GM21723 (cell line): Measurements from ENCODE around the gene ZNF750.

Experiments used
- ATAC-seq: cut with Tn5 transposase; IDR thresholded peaks from one replicate; pipeline ENCODE4 v1.9.1; 2021; ENCODE audit warnings: mild to moderate bottlenecking, moderate library complexity; ENCODE audit not compliant: unreplicated experiment

The ZNF750 gene

GRCh38 chr17:82836823-82837357 lies 2.9 kb downstream of the ZNF750 start:
- ATAC-seq: no peak

GRCh38 chr17:82835766-82836512 lies 3.9 kb downstream of the ZNF750 start:
- ATAC-seq: no peak

GRCh38 chr17:82835122-82835521 lies 4.7 kb downstream of the ZNF750 start:
- no peak for ATAC-seq

DNA sequence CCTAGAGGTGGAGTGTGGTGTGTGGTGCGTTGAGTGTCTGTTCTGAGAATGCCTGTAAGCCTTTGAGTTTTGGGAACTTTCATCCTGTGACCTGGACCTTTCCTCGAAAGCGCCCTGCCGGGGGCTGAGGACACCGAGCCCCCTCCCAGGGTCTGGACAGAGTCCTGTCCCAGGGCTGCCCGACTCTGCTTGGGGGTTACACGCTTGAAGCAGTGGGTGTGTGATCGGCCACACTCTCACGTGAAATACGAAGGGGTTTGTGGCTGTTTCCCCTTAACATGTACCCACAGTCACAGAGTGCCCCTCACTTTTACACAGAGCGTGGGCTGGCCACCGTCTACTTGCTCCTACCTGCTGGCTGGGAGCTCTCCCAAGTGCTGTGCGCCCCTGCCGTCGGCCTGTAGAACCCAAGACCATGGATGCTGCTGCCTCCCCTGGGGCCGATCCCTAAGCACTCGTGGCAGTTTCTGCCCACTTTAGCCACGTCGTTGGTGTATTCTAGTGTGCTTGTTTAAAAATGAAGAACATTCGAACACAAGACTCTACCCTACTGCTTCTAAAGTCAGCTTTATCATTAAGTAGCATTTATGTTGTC lies 6.8 kb downstream of the ZNF750 start:
- ATAC-seq: no peak

DNA sequence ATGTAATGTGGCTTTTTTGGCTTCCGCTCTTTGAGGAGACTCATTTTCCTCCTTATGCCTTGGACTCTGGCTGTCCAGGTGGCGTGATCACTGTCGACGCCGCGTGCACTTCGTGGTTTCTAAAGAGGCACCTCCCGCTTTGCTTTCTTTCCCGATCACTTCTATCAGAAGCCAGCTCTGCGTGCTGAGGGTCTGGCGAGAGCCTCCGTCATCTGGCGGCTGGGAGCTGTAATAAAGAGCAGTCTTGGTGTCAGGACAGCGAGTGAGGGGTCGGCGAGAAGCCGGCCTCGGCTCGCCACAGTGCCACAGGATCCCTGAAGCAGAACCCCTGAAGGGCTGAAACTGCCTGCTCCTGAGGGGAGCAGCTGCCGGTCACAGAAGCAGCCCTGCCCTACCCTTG lies 7.4 kb downstream of the ZNF750 start:
- no peak for ATAC-seq

GRCh38 chr17:82831818-82832200 lies 8.0 kb downstream of the ZNF750 start:
- no peak for ATAC-seq

DNA sequence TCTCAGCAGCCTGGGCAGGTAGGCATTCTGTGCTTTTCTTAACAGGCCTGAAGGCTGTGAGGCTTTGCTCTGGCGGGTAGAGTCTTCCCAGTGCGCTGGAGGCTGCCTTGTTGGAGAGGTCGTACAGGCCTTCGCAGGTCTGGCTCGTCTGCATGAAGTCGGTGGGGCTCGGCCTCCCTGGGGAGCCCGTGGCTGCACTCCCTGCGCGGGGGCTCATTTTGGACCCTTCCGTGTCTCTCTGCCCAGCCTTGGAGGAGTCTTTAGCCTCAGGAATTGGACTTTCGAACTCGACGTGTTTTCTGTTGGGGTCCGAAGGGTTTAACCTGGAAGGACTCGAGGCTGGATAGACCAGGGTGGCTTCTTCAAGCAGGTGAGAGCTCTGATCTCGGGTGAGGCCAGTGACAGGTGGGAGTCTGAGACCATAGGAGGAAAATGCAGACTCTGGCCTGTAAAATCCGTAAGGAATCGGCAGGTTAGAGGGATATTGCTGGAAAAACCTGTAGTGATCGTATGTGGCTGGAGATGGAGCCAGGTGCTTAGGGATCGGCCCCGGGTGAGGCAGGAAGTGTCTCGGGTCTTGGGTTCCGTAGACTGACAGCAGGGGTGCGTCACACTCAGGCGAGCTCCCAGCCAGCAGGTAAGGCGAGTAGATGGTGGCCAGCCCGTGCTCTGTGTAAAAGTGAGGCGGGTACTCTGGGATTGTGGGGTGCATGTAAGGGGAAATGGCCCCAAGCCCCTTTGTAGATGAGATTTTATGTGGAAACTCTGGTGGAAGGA lies 8.6 kb downstream of the ZNF750 start:
- ATAC-seq: no peak

GRCh38 chr17:82830249-82830661 lies 9.6 kb downstream of the ZNF750 start:
- no peak for ATAC-seq

- ATAC-seq: no peak
Observed at GRCh38 chr17:82828875-82829487, 10.8 kb downstream of the ZNF750 start.

DNA sequence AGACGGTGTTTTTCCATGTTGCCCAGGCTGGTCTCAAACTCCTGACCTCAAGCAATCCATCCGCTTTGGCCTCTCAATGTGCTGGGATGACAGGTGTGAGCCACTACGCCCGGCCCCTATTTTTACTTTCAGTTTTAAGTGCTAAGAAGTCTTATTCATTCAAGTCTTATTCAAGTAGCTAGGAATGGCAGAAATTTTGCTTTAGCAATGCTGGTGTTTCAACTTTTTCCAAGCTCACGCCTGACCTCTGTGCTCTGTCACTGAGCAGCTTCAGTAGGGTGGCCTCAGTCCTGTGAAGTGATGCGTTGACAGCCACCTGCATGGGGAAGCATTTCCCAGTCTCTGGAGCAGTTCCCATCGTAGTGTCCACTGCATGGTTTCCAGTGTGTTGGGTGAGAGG lies 12.9 kb downstream of the ZNF750 start:
- ATAC-seq: no peak

- ATAC-seq: no peak
Observed at GRCh38 chr17:82826211-82826610, 13.6 kb downstream of the ZNF750 start.

DNA sequence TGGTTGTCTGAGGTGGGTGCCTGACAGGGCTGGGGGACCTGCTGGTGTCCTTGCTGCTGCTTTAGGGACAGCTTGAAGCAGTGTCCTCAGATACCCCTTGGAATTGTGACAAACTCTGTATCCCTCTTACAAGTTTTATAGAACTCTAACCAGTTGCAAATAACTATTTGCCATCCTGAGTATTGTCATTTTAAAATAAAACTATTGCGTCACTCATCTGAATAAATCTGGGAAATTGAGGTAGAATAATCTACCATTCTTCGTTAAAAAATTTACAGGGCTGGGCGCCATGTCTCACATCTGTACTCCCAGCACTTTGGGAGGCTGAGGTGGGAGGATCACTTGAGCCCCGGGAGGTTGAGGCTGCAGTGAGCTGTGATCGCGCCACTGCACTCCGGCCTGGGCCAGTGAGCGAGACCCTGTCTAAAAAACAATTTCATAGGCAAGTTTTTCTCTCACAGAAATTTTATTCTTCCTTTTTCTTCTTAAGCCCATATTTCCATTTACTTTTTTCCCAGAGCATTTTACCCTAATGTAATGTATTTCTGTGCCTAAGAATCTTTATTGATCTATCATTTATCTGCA lies 14.2 kb downstream of the ZNF750 start:
- no peak for ATAC-seq

DNA sequence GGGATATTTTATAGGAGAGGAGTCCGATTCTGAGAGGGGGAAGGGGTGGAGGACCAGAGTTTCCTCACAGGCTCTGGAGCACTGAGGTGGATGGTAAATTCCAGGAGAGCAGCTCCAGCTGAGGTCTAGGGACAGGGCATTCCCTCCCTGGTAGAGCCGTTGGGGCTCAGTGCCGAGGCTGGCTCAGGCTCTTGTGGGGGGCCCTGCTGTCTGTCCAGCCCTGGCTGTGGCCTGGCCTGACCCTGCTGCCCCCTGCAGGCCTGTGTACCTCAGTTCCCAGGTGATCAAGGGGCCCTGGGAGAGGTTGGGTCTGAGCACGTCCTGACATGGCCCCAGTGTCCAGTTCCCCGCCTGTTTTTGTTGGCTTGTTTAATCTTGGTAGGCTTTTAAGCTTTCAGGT lies 16.8 kb downstream of the ZNF750 start:
- ATAC-seq: no peak

DNA sequence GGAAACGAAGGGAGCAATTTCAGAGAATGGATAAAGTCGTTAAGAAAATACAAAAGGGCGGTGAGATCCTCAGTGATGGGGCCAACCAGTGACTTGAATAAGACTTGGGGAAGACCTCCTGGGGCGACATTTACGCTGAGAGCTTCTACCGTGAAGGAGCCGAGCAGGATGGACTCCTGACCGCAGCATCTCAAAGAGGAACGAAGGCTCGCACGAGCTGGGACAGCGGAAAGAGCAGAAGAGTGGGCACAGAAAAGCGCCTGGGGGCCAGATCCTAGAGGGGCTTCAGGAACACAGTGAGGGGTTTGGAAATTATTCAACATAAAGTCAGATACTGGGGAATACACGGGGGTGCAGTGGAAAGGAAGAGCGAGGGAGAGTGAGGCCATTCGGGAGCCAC lies 17.5 kb downstream of the ZNF750 start:
- no peak for ATAC-seq

- no peak for ATAC-seq
Observed at GRCh38 chr17:82821554-82821953, 18.3 kb downstream of the ZNF750 start.

DNA sequence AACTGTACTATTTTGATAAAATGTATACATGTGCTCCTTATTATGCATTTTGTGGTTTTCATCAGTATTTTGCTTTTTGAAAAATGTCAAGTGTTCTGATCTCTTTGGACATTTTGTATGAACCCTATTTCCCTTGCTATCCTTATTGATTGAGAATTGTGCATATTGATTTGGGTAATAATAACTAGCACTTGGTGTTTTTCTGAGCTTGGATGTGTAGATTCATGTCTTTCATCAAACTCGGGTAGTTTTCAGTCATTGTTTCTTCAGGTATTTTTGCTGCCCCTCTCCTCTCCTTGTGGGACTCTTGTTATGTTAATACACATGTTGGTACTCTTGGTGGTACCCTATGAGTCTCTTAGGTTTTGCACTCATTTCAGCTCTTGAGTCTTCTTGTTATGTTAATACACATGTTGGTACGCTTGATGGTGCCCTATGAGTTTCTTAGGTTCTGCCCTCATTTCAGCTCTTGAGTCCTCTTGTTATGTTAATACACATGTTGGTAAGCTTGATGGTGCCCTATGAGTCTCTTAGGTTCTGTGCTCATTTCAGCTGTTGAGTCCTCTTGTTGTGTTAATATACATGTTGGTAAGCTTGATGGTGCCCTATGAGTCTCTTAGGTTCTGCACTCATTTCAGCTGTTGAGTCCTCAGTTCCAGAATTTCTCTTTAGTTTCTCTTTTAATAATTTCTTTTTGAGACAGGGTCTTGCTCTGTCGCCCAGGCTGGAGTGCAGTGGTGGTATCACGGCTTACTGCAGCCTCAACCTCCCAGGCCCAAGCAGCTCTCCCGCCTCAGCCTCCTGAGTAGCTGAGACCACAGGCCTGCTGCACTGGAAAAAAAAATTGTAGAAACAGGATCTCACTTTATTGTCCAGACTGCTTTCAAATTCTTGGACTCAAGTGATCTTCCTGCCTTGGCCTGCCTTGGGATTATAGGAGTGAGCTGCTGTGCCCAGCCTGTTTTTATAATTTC lies 19.3 kb downstream of the ZNF750 start:
- no peak for ATAC-seq

- ATAC-seq: no peak
Observed at GRCh38 chr17:82817947-82818346, 21.9 kb downstream of the ZNF750 start.

DNA sequence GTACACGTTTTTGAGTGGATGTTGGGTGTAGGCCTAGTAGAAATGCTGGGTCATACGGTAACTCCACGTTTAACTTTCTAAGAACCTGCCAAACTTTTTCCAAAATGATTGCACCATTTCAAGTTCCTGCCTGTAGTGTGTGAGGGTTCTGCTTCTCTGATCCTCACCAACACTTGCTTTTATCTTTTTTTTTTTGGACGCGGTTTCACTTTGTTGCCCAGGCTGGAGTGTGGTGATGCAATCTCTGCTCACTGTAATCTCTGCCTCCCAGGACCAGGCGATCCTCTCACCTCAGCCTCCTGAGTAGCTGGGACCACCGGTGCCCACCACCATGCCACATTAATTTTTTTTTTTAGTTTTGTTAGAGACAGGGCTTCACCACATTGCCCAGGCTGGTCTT lies 23.5 kb downstream of the ZNF750 start:
- ATAC-seq: no peak

DNA sequence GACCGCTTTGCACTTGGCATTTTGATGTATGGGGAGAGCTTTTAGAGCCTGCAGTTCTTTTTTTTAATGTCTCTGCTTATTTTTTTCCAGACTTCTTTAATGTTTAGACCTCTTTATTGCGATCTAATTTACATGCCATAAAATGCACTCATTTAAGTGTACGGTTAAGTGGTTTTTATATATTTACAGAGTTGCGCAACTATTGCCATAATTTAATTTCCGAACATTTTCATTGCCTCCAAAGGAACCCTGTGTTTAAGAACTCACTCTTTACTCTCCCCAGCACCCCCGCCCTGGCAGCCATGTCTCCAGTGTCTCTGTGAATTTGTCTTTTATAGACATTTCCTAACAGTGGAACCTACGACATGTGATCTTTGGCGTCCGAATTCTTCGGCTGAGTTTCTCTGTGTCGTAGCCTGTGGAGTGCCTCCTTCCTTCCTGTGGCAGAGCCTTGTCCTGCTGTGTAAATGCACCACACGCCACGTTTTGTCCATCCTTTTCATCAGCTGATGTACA lies 24.0 kb downstream of the ZNF750 start:
- ATAC-seq: no peak

DNA sequence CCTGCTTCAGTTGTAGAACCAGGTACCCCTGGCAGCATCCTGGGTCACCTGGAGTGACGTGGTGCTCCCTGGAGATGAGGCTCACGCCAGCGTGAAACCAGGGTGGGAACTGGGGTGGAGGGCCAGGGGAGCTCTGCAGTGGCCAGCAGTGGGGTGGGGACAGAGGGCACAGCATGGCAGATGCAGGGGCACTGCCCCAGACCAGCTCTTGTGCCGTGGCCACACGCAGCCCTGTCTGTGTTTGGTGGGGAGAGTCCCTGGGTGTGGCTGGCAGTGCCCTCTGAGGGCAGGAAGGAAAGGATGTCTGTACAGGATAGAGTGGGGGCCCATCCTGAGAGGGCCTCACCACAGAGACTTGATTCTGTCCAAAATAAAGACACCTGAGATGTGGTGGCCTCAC lies 24.5 kb downstream of the ZNF750 start:
- ATAC-seq: no peak
